PFSK-1 (cell line): ENCODE results near the gene PPP2R3C.

Experiments
- POLR2AphosphoS5 ChIP-seq: IDR thresholded peaks from 2 replicates; pipeline ENCODE4 v1.6.1; 2012; ENCODE audit warnings: low read depth, mild to moderate bottlenecking, control low read depth, low read length, moderate library complexity
- REST ChIP-seq, 2 experiments: IDR thresholded peaks; 2 replicates each; pipeline versions ENCODE4 v1.6.1 to v1.8.0; 2011 to 2012; ENCODE audit warnings: low read depth in 2 of 2, low read length in 2 of 2, control low read depth in 1 of 2, inconsistent platforms in 1 of 2, mild to moderate bottlenecking in 1 of 2, moderate library complexity in 1 of 2; ENCODE audit not compliant: insufficient read depth in 1 of 2
- SIN3A ChIP-seq: IDR thresholded peaks from 2 replicates; pipeline ENCODE4 v1.6.1; 2012; ENCODE audit warnings: mild to moderate bottlenecking, low read length, moderate library complexity, borderline replicate concordance; ENCODE audit not compliant: insufficient read depth

GRCh38 chr14:35147711-35148110, 25.9 kb upstream of the PPP2R3C start:
- TF ChIP-seq REST (IDR thresholded peaks at IDR 0.05; ENCODE audit: insufficient read depth in 1 of 2, low read depth in 2 of 2, low read length in 2 of 2) (no peak), SIN3A (no peak), POLR2AphosphoS5 (no peak)
